ENCODE measurements around the gene RHOG. TPM values are rescaled to one million over a fixed set of nuclear protein-coding genes. Genes with fewer than 3 reads are reported as not detected.
A peak's percentile ranks its signal among the peaks of the same experiment; 100 is the strongest.

Gene RHOG
- total RNA-seq, 1 experiment from 2014 or later, result 31.0 TPM

- Histone ChIP-seq H3K27ac (no peak overlapping the region), H2AFZ (no peak overlapping the region), H3K9me2 (ENCODE audit: insufficient read depth) (no peaks in the 10 kb centered on the region), H3K4me2 (no peak overlapping the region), H3K4me1 (replicated peaks; ENCODE audit: insufficient read depth) (no peaks in the 10 kb centered on the region), H3F3A (ENCODE audit: insufficient read depth, low read depth) (no peaks in the 10 kb centered on the region; the same call in 1 of the 2 replicates), H3K79me2 (ENCODE audit: low read depth) (no peaks in the 10 kb centered on the region), H4K20me1 (ENCODE audit: insufficient read depth) (no peaks in the 10 kb centered on the region), H3K4me3 (no peak overlapping the region), H3K9me3 (ENCODE audit: insufficient read depth, low read depth) (no peaks in the 10 kb centered on the region), H3K36me3 (ENCODE audit: low read depth) (no peaks in the 10 kb centered on the region), H3K27me3 (ENCODE audit: insufficient read depth, low read depth) (no peaks in the 10 kb centered on the region)
- DNase-seq, result no peak
- BruUV-seq (replicated peaks), result TSS peak; percentile 19
- TF ChIP-seq, protein P1, sequence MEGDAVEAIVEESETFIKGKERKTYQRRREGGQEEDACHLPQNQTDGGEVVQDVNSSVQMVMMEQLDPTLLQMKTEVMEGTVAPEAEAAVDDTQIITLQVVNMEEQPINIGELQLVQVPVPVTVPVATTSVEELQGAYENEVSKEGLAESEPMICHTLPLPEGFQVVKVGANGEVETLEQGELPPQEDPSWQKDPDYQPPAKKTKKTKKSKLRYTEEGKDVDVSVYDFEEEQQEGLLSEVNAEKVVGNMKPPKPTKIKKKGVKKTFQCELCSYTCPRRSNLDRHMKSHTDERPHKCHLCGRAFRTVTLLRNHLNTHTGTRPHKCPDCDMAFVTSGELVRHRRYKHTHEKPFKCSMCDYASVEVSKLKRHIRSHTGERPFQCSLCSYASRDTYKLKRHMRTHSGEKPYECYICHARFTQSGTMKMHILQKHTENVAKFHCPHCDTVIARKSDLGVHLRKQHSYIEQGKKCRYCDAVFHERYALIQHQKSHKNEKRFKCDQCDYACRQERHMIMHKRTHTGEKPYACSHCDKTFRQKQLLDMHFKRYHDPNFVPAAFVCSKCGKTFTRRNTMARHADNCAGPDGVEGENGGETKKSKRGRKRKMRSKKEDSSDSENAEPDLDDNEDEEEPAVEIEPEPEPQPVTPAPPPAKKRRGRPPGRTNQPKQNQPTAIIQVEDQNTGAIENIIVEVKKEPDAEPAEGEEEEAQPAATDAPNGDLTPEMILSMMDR (conservative IDR thresholded peaks at IDR 0.05), result no peak
- no peak for TF ChIP-seq EZH2 (IDR thresholded peaks at IDR 0.05; ENCODE audit: low read depth)
- ChIA-PET POLR2A (ENCODE audit: unreplicated experiment) (no interaction called here), CTCF (no interaction called here)
- intact Hi-C loops (cut with micrococcal nuclease; ENCODE audit: unreplicated experiment), result no loop called here
Measured at GRCh38 chr11:3825473-3826154, 15.1 kb downstream of the RHOG start.

DNA sequence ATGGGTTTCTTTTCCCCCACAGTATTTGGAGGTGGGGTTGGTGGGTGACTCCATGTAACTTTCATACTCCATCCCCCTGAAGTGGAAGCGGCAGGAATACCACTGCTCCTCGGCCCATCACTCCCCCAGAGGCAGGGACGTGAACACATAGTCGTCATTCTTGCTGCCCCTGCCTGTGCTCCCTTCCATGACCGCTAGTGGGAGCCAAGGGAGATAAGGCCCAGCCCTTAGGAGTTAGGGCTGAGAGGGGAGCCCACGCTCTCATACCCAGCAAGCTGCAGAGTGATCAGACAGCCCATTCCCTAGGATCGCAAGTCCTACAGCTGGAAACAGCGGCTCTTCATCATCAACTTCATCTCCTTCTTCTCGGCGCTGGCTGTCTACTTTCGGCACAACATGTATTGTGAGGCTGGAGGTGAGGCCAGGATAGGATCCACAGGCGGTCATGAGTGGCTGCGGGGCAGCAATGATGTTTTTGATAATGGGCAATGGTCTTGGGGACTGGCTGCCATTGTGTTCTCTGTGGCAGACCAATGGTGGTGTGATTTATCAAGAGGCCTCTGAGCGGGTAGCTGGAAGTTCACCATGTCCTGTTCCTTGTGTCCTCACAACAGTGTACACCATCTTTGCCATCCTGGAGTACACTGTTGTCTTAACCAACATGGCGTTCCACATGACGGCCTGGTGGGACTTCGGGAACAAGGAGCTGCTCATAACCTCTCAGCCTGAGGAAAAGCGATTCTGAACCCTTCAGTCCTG is 15.9 kb downstream of the RHOG start:
- no peaks in the 10 kb centered on the region for H3K9me3 ChIP-seq (ENCODE audit: insufficient read depth, low read depth)
- no peak for TF ChIP-seq EZH2 (IDR thresholded peaks at IDR 0.05; ENCODE audit: low read depth)
- TF ChIP-seq, protein P1 (conservative IDR thresholded peaks at IDR 0.05), result 0 out of 2 replicates have a peak, but pooled peaks have one; percentile 46
- H4K20me1 ChIP-seq (ENCODE audit: insufficient read depth), result no peaks in the 10 kb centered on the region
- no TSS peak for BruUV-seq (replicated peaks)
- H3K79me2 ChIP-seq (ENCODE audit: low read depth), result no peaks in the 10 kb centered on the region
- ChIA-PET POLR2A (ENCODE audit: unreplicated experiment) (no interaction called here), CTCF (no interaction called here)
- intact Hi-C loops (cut with micrococcal nuclease; ENCODE audit: unreplicated experiment), result no loop called here
- no peak overlapping the region for H3K4me2 ChIP-seq
- no peaks in the 10 kb centered on the region for H3K27me3 ChIP-seq (ENCODE audit: insufficient read depth, low read depth)
- no peak overlapping the region for H3K4me3 ChIP-seq
- no peaks in the 10 kb centered on the region; the same call in 1 of the 2 replicates for H3F3A ChIP-seq (ENCODE audit: insufficient read depth, low read depth)
- H3K27ac ChIP-seq, result no peak overlapping the region
- no peaks in the 10 kb centered on the region for H3K9me2 ChIP-seq (ENCODE audit: insufficient read depth)
- no peaks in the 10 kb centered on the region for H3K4me1 ChIP-seq (replicated peaks; ENCODE audit: insufficient read depth)
- H2AFZ ChIP-seq, result no peak overlapping the region
- peak in 1 of 2 experiments; percentile 17 for DNase-seq
- no peaks in the 10 kb centered on the region for H3K36me3 ChIP-seq (ENCODE audit: low read depth)

DNA sequence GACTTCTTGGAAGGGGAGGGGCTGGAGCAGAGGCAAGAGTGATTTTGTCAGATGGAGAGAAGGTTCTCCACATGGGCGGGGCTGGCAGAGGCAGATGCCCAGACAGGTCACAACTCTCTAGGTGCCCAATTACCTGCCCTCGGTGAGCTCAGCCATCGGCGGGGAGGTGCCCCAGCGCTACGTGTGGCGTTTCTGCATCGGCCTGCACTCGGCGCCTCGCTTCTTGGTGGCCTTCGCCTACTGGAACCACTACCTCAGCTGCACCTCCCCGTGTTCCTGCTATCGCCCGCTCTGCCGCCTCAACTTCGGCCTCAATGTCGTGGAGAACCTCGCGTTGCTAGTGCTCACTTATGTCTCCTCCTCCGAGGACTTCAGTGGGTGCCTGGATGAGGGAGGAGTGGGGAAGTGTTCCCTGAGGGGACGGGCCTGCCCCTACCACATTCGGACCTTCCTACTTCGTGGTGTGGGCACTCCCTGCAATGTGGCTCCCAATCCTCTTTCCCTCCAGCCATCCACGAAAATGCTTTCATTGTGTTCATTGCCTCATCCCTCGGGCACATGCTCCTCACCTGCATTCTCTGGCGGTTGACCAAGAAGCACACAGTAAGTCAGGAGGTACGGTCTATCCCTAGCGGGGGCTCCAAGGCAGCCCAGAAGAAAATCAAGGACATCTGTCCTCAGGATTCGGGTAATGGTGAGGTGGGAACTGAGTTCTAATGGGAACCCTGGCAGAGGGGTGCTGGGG is 16.8 kb downstream of the RHOG start:
- TF ChIP-seq, protein P1 (conservative IDR thresholded peaks at IDR 0.05), result no peak
- no peaks in the 10 kb centered on the region for H3K36me3 ChIP-seq (ENCODE audit: low read depth)

More for the DNA sequence above, 16.8 kb downstream of the RHOG start:
- no peak overlapping the region for H3K4me2 ChIP-seq
- H3K4me3 ChIP-seq, result no peak overlapping the region
- DNase-seq, result no peak
- no peaks in the 10 kb centered on the region for H3K4me1 ChIP-seq (replicated peaks; ENCODE audit: insufficient read depth)
- no peak overlapping the region for H2AFZ ChIP-seq
- no peaks in the 10 kb centered on the region for H3K9me2 ChIP-seq (ENCODE audit: insufficient read depth)
- BruUV-seq (replicated peaks), result no TSS peak
- ChIA-PET POLR2A (ENCODE audit: unreplicated experiment) (no interaction called here), CTCF (no interaction called here)
- intact Hi-C loops (cut with micrococcal nuclease; ENCODE audit: unreplicated experiment), result no loop called here
- H3F3A ChIP-seq (ENCODE audit: insufficient read depth, low read depth), result no peaks in the 10 kb centered on the region; the same call in 1 of the 2 replicates
- H4K20me1 ChIP-seq (ENCODE audit: insufficient read depth), result no peaks in the 10 kb centered on the region
- no peak overlapping the region for H3K27ac ChIP-seq
- H3K79me2 ChIP-seq (ENCODE audit: low read depth), result no peaks in the 10 kb centered on the region
- H3K9me3 ChIP-seq (ENCODE audit: insufficient read depth, low read depth), result no peaks in the 10 kb centered on the region
- H3K27me3 ChIP-seq (ENCODE audit: insufficient read depth, low read depth), result no peaks in the 10 kb centered on the region
